Motor neuron (in vitro differentiated cells): ENCODE measurements around the gene CR1L. TPM values are rescaled to one million over a fixed set of nuclear protein-coding genes. Genes with fewer than 3 reads are reported as not detected.
"Not testable (repeated sequence)": the region's sequence is repeated elsewhere in the genome, so short reads cannot be mapped to it uniquely, and the experiment has no call there.

Source experiments
- ATAC-seq, 8 experiments: fragments of 200-7000 bp; cut with Tn5 transposase; replicated peaks in 6 of 8; 2 replicates each; pipeline ENCODE4 v1.8.0; 2021; ENCODE audit warnings: mild to moderate bottlenecking in 8 of 8, moderate library complexity in 8 of 8
- H3K27ac ChIP-seq, 2 donors: fragments of 250-450 bp; sonication (Bioruptor Pico); 2 replicates each; pipeline ENCODE4 v1.9.0; 2021; ENCODE audit warnings: antibody characterized with exemption in 2 of 2, mild to moderate bottlenecking in 2 of 2, moderate library complexity in 1 of 2
- H3K4me1 ChIP-seq, 2 donors: fragments of 250-450 bp; sonication (Bioruptor Pico); replicated peaks in 1 of 2; 2 replicates each; pipeline ENCODE4 v1.6.1; 2021; ENCODE audit warnings: antibody characterized with exemption in 2 of 2, mild to moderate bottlenecking in 2 of 2, moderate library complexity in 1 of 2
- H3K4me3 ChIP-seq, 5 donors: fragments of 250-450 bp; sonication (Bioruptor Pico); 2 replicates each; pipeline ENCODE4 v1.9.0; 2021; ENCODE audit warnings: antibody characterized with exemption in 5 of 5, mild to moderate bottlenecking in 5 of 5, moderate library complexity in 4 of 5
- WGBS, 10 experiments: fragments of 450-650 bp; shearing (Covaris generic); methylation state at CpG; one replicate each; pipeline ENCODE4 v1.0.0; 2022; 5-methylcytosine and 5-hydroxymethylcytosine counted together
- in situ Hi-C, 9 experiments: fragments of 400-800 bp; cut with MboI; loops; one replicate each; pipeline ENCODE4 v1.15.0; 2021; ENCODE audit warnings: low sequenced_read_pairs in 9 of 9, low pct_unique_long_range_greater_than_20kb in 2 of 9; ENCODE audit not compliant: unreplicated experiment in 9 of 9
- total RNA-seq, 8 experiments: library from RNA; unstranded; fragments of 300-600 nt; gene quantifications; 2 replicates each; pipeline versions ENCODE4 v1.2.3 to v1.2.4, GENCODE V29; 2022

The CR1L gene
- total RNA-seq, 8 experiments from 2014 or later, result not detected

- Histone ChIP-seq H3K4me3 (no peak overlapping the region), H3K27ac (no peak overlapping the region)
- in situ Hi-C loops, result no loop called here
Measured at GRCh38 chr1:207755846-207756693, 111.1 kb downstream of the CR1L start.

GRCh38 chr1:207762622-207763021, 117.7 kb downstream of the CR1L start:
- WGBS, 10 experiments, result 60 to 100% (median 96%) methylated on average over 1 to 8 of the region's 13 CpGs; no CpG with 5 or more reads in 5 of the 10 experiments
- Histone ChIP-seq H3K4me1 (peaks cover 0 to 4% of the 10 kb centered on the region in 2 donors), H3K4me3 (no peak overlapping the region), H3K27ac (no peak overlapping the region)
- peak in 5 of 8 experiments; percentile 6 to 47 (median 21) for ATAC-seq
- in situ Hi-C loops, result no loop called here

More at GRCh38 chr1:207755846-207756693, 111.1 kb downstream of the CR1L start:
- 0 to 100% (median 97%) methylated on average over 1 to 2 of the region's 2 CpGs; no CpG with 5 or more reads in 1 of the 10 experiments for WGBS, 10 experiments
- ATAC-seq, result no peak
- H3K4me1 ChIP-seq, result peaks cover 18% of the 10 kb centered on the region in 2 donors

GRCh38 chr1:207763091-207763490, 118.2 kb downstream of the CR1L start:
- 90 to 100% (median 97%) methylated on average over 1 to 9 of the region's 10 CpGs; no CpG with 5 or more reads in 4 of the 10 experiments for WGBS, 10 experiments
- Histone ChIP-seq H3K4me1 (peaks cover 0 to under 1% of the 10 kb centered on the region in 2 donors), H3K4me3 (no peak overlapping the region), H3K27ac (no peak overlapping the region)
- ATAC-seq, result peak in 5 of 8 experiments; percentile 8 to 42 (median 24)
- in situ Hi-C loops, result no loop called here

GRCh38 chr1:207763972-207764371, 119.0 kb downstream of the CR1L start:
- Histone ChIP-seq H3K27ac (no peak overlapping the region), H3K4me3 (no peak overlapping the region), H3K4me1 (no peaks in the 10 kb centered on the region)
- ATAC-seq, result no peak
- in situ Hi-C loops, result no loop called here
- 78 to 100% (median 91%) methylated on average over 3 to 9 of the region's 9 CpGs; no CpG with 5 or more reads in 2 of the 10 experiments for WGBS, 10 experiments

- WGBS, 10 experiments, result 20 to 100% (median 93%) methylated on average over 1 of the region's 1 CpG; no CpG with 5 or more reads in 2 of the 10 experiments
- Histone ChIP-seq H3K4me1 (no peaks in the 10 kb centered on the region), H3K27ac (no peak overlapping the region), H3K4me3 (no peak overlapping the region)
- ATAC-seq, result no peak
- in situ Hi-C loops, result no loop called here
Measured at GRCh38 chr1:207766569-207766968, 121.6 kb downstream of the CR1L start.

- H3K27ac ChIP-seq, H3K4me1 ChIP-seq, ATAC-seq, in situ Hi-C loops, H3K4me3 ChIP-seq: not testable (repeated sequence)
- WGBS, 10 experiments, result 100% methylated on average over 3 of the region's 4 CpGs; no CpG with 5 or more reads in 9 of the 10 experiments
Measured at GRCh38 chr1:207770514-207770913, 125.6 kb downstream of the CR1L start.

Other genes with a start within 250 kb of the CR1L start
- gene CR2, start 190.8 kb upstream of the CR1L start, total RNA-seq, result under 1 TPM in 1 of 8 experiments, not detected in 7; 0.95 TPM
- 1 to 10 TPM in 1 of 8 experiments, under 1 TPM in 5, not detected in 2; 0.05 to 1.1 (median 0.25) TPM for gene CR1, start 149.0 kb upstream of the CR1L start, total RNA-seq
- 100 to 1,000 TPM in 2 of 8 experiments, 10 to 100 TPM in 6; 56.6 to 151 (median 82.4) TPM for gene CD46, start 106.9 kb downstream of the CR1L start, total RNA-seq